ENCODE data around the gene GNMT. TPM values are rescaled to one million over a fixed set of nuclear protein-coding genes. Genes with fewer than 3 reads are reported as not detected.
A peak's percentile ranks its signal among the peaks of the same experiment; 100 is the strongest.

Gene GNMT
- total RNA-seq, 4 donors from 2014 or later = 0.79 to 3.7 TPM; not detected in 2

DNA sequence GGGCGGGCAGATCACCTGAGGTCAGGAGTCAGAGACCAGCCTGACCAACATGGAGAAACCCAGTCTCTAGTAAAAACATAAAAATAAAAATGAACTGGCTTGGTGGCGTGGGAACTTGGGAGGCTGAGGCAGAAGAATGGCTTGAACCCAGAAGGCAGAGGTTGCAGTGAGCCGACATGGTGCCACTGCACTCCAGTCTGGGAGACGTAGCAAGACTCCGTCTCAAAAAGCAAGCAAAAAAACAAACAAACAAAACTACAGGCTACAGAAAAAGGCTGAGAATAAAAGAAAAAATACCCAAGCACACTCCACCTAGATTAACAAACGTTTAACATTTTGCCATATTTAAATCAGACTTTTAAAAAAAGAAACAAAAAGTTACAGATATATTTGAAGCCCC lies 38.8 kb upstream of the GNMT start:
- Histone ChIP-seq H3K36me3 (no peaks in the 10 kb centered on the region), H3K27me3 (peaks cover 5% of the 10 kb centered on the region), H3K9me3 (no peaks in the 10 kb centered on the region), H3K4me1 (no peaks in the 10 kb centered on the region), H3K27ac (no peak overlapping the region), H3K4me3 (no peak overlapping the region)
- DNase-seq (ENCODE audit: low spot score in 2 of 2) = no peak
- TF ChIP-seq POLR2A (IDR thresholded peaks at IDR 0.05) (no peak), POLR2AphosphoS5 (IDR thresholded peaks at IDR 0.05) (no peak), CTCF (IDR thresholded peaks at IDR 0.05) (no peak), EP300 (IDR thresholded peaks at IDR 0.05) (no peak)
- WGBS = 72% methylated on average over 6 of the region's 6 CpGs

- Histone ChIP-seq H3K4me3 (no peak overlapping the region), H3K36me3 (no peaks in the 10 kb centered on the region), H3K4me1 (peaks cover 7% of the 10 kb centered on the region), H3K27ac (no peak overlapping the region), H3K27me3 (peaks cover 5% of the 10 kb centered on the region), H3K9me3 (no peaks in the 10 kb centered on the region)
- TF ChIP-seq POLR2AphosphoS5 (IDR thresholded peaks at IDR 0.05) (no peak), CTCF (IDR thresholded peaks at IDR 0.05) (no peak), EP300 (IDR thresholded peaks at IDR 0.05) (no peak), POLR2A (IDR thresholded peaks at IDR 0.05) (no peak)
- WGBS = 83% methylated on average over 2 of the region's 2 CpGs
- no peak for DNase-seq (ENCODE audit: low spot score in 2 of 2)
These were observed 36.9 kb upstream of the GNMT start for GRCh38 chr6:42923666-42924065.

DNA sequence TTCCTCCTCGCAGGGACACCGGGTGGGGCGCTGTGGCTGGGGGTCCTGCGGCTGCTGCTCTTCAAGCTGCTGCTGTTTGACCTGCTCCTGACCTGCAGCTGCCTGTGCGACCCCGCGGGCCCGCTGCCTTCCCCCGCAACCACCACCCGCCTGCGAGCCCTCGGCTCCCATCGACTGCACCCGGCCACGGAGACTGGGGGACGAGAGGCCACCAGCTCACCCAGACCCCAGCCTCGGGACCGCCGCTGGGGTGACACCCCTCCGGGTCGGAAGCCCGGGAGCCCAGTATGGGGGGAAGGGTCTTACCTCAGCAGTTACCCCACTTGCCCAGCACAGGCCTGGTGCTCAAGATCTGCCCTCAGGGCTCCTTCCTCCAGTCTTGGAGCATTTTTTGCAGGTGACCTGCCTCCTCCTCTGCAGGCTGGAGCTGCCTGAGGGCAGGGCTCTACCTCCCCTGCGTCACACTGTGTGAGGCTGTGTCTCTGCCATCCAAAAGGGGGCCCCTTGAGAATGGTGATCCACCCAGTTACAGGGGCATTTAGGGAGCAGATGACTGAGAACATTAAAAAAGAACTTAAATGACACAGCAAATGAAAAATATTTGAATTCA lies 35.2 kb upstream of the GNMT start:
- peaks cover 5% of the 10 kb centered on the region for H3K27me3 ChIP-seq
- no peak for DNase-seq (ENCODE audit: low spot score in 2 of 2)
- H3K4me1 ChIP-seq = peaks cover 16% of the 10 kb centered on the region
- WGBS = 53% methylated on average over 20 of the region's 23 CpGs
- no peaks in the 10 kb centered on the region for H3K9me3 ChIP-seq
- no peak overlapping the region for H3K4me3 ChIP-seq
- no peak overlapping the region for H3K27ac ChIP-seq
- no peak for TF ChIP-seq CTCF (IDR thresholded peaks at IDR 0.05)
- TF ChIP-seq POLR2AphosphoS5 (IDR thresholded peaks at IDR 0.05) = no peak
- no peak for TF ChIP-seq EP300 (IDR thresholded peaks at IDR 0.05)
- TF ChIP-seq POLR2A (IDR thresholded peaks at IDR 0.05) = no peak
- no peaks in the 10 kb centered on the region for H3K36me3 ChIP-seq

DNA sequence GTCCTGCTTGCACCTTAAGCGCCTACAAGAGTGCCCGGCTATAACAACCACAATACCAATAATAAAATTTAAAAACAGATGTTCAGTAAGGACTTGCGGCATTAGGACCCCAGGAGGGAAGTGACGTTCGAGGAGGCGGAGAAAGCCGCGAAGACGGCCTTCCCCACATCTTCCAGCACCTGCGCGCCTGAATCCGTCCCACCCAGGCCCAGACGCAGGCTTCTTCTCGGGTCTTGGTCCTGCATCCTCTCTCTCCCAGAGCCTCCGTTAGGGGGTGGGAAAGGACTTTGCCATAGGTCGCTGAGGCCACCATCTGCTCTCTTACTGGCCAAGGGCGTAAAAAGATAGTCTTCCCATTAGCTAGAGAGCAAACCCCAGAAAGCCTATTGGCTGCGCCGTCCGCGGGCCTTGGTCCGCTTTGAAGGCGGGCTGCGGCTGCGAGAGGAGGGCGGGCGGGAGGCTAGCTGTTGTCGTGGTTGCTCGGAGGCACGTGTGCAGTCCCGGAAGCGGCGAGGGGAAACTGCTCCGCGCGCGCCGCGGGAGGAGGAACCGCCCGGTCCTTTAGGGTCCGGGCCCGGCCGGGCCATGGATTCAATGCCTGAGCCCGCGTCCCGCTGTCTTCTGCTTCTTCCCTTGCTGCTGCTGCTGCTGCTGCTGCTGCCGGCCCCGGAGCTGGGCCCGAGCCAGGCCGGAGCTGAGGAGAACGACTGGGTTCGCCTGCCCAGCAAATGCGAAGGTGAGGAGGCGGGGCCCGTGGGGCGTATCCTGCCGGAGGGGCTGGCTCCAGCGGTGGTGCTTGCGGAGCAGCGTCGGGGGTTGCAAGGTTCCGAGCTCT lies 31.4 kb upstream of the GNMT start, which contains the start of gene CNPY3:
Gene CNPY3 (plus strand): TSS at position 495 of the 835 bp plus-strand sequence. CDS start 91 bp downstream, at position 586.
- peaks cover 1% of the 10 kb centered on the region for H3K36me3 ChIP-seq
- H3K9me3 ChIP-seq = no peaks in the 10 kb centered on the region
- TF ChIP-seq POLR2AphosphoS5 (IDR thresholded peaks at IDR 0.05) (peak in 2 of 3 donors; percentile 46 to 52), CTCF (IDR thresholded peaks at IDR 0.05) (no peak), POLR2A (IDR thresholded peaks at IDR 0.05) (peak in 1 of 2 donors; percentile 38), EP300 (IDR thresholded peaks at IDR 0.05) (no peak)
- H3K4me3 ChIP-seq = peak within 1 kb of the TSS; percentile 91
- peak; percentile 97 for DNase-seq (ENCODE audit: low spot score in 2 of 2)
- H3K27ac ChIP-seq = peak within 1 kb of the TSS; percentile 94
- peaks cover 5% of the 10 kb centered on the region for H3K27me3 ChIP-seq
- WGBS = under 1% methylated on average over 46 of the region's 63 CpGs
- peaks cover 46% of the 10 kb centered on the region for H3K4me1 ChIP-seq

- DNase-seq (ENCODE audit: low spot score in 2 of 2) = no peak
- Histone ChIP-seq H3K27ac (peak overlapping the region; percentile 94), H3K4me1 (peaks cover 46% of the 10 kb centered on the region), H3K9me3 (no peaks in the 10 kb centered on the region), H3K27me3 (peaks cover 5% of the 10 kb centered on the region), H3K36me3 (peaks cover 7% of the 10 kb centered on the region), H3K4me3 (peak overlapping the region; percentile 91)
- WGBS = under 1% methylated on average over 16 of the region's 16 CpGs
- TF ChIP-seq EP300 (IDR thresholded peaks at IDR 0.05) (no peak), POLR2AphosphoS5 (IDR thresholded peaks at IDR 0.05) (no peak), POLR2A (IDR thresholded peaks at IDR 0.05) (no peak), CTCF (IDR thresholded peaks at IDR 0.05) (no peak)
These were observed 30.7 kb upstream of the GNMT start for GRCh38 chr6:42929821-42930360.

All from suprapubic skin (tissue), 4 donors.